Endothelial cell of umbilical vein (primary cell): ENCODE results near the gene B4GALNT1. TPM values are rescaled to one million over a fixed set of nuclear protein-coding genes. Genes with fewer than 3 reads are reported as not detected.

Experiments
- BruUV-seq: library from RNA; stranded (reverse); fragments of 400-500 nt; replicated peaks from 2 replicates; lab custom pipeline; 2021; lab: Mats Ljungman, UMichigan
- CTCF ChIA-PET: fragments of 300-600, 350-600 bp; sonication (Branson Sonifier 250); formaldehyde crosslinking; loops from one replicate; lab custom pipeline; 2021; ENCODE audit warnings: antibody characterized with exemption, inconsistent platforms; lab: Charles Lee
- POLR2A ChIA-PET: fragments of 300-600, 350-600 bp; sonication (Branson Sonifier 250); formaldehyde crosslinking; loops from one replicate; lab custom pipeline; 2021; ENCODE audit warnings: antibody characterized with exemption, inconsistent platforms; lab: Charles Lee
- DNase-seq: peaks from one replicate; pipeline ENCODE4 v3.0.0-alpha.2; 2011; ENCODE audit warnings: low read depth, low spot score
- FAIRE-seq: peaks from 2 replicates; lab custom pipeline; 2011; peaks lifted over from hg19 to GRCh38; lab: Jason Lieb, UNC
- H2AFZ ChIP-seq: 2 replicates; pipeline ENCODE4 v1.6.0; 2012; ENCODE audit warnings: low read depth, low read length, control low read depth, inconsistent platforms
- H3K27ac ChIP-seq: 2 replicates; pipeline ENCODE4 v1.5.1; 2011; ENCODE audit warnings: low read depth, mild to moderate bottlenecking, control low read depth, low read length, moderate library complexity; ENCODE audit not compliant: insufficient read depth
- H3K27me3 ChIP-seq, 2 experiments: 2 replicates each; pipeline versions ENCODE4 v1.6.0 to v1.6.1; 2011; ENCODE audit warnings: low read length in 2 of 2, mixed read lengths in 1 of 2; ENCODE audit not compliant: control insufficient read depth in 2 of 2, insufficient read depth in 2 of 2
- H3K36me3 ChIP-seq, 2 experiments: 2 replicates in 1 of 2; 3 replicates in 1 of 2; pipeline ENCODE4 v1.5.1; 2011; ENCODE audit warnings: low read length in 2 of 2, mild to moderate bottlenecking in 1 of 2, moderate library complexity in 1 of 2; ENCODE audit not compliant: control insufficient read depth in 2 of 2, insufficient read depth in 2 of 2; ENCODE audit errors: extremely low read depth in 1 of 2
- H3K4me1 ChIP-seq: 3 replicates; pipeline ENCODE4 v1.5.1; 2011; ENCODE audit warnings: mild to moderate bottlenecking, low read length; ENCODE audit not compliant: control insufficient read depth, insufficient read depth; ENCODE audit errors: extremely low read depth
- H3K4me2 ChIP-seq: 2 replicates; pipeline ENCODE4 v1.6.1; 2011; ENCODE audit warnings: low read length, control low read depth, mixed read lengths; ENCODE audit not compliant: insufficient read depth
- H3K4me3 ChIP-seq, 3 experiments: fragments of 200-600 bp in 1 of 3; sonication (generic), shearing (Covaris generic) in 1 of 3; replicated peaks in 1 of 3; 2 replicates each; pipeline ENCODE4 v1.5.1; 2011 to 2016; ENCODE audit warnings: control low read depth in 3 of 3, low read length in 3 of 3, mild to moderate bottlenecking in 2 of 3, inconsistent platforms in 1 of 3, low read depth in 1 of 3, moderate library complexity in 1 of 3; ENCODE audit not compliant: insufficient read depth in 1 of 3
- H3K79me2 ChIP-seq: 2 replicates; pipeline ENCODE4 v1.6.0; 2012; ENCODE audit warnings: low read length, inconsistent platforms; ENCODE audit not compliant: control insufficient read depth, insufficient read depth
- H3K9ac ChIP-seq: replicated peaks from 2 replicates; pipeline ENCODE3; 2011; ENCODE audit warnings: low read length, control low read depth; ENCODE audit not compliant: insufficient read depth; ENCODE audit errors: extremely low read depth
- H3K9me1 ChIP-seq: replicated peaks from 3 replicates; pipeline ENCODE4 v1.6.0; 2011; ENCODE audit warnings: mild to moderate bottlenecking, low read length; ENCODE audit not compliant: control insufficient read depth, insufficient read depth; ENCODE audit errors: extremely low read depth
- H3K9me3 ChIP-seq: replicated peaks from 2 replicates; pipeline ENCODE4 v1.5.1; 2012; ENCODE audit warnings: low read length, inconsistent platforms; ENCODE audit not compliant: control insufficient read depth, insufficient read depth
- H4K20me1 ChIP-seq: replicated peaks from 2 replicates; pipeline ENCODE3; 2011; ENCODE audit warnings: mild to moderate bottlenecking, low read length; ENCODE audit not compliant: control insufficient read depth, insufficient read depth; ENCODE audit errors: extremely low read depth
- EZH2 ChIP-seq: IDR thresholded peaks from 2 replicates; pipeline ENCODE4 v1.6.1; 2012; ENCODE audit warnings: borderline replicate concordance, low read depth, mild to moderate bottlenecking, moderate library complexity, low read length, inconsistent platforms; ENCODE audit not compliant: severe bottlenecking
- FOS ChIP-seq: IDR thresholded peaks from 2 replicates; pipeline ENCODE4 v1.6.1; 2011; ENCODE audit warnings: mild to moderate bottlenecking, low read length, moderate library complexity, borderline replicate concordance; ENCODE audit not compliant: insufficient read depth
- GATA2 ChIP-seq: IDR thresholded peaks from 2 replicates; pipeline ENCODE4 v1.7.0; 2011; ENCODE audit warnings: low read depth, mild to moderate bottlenecking, moderate library complexity, mixed read lengths, low read length; ENCODE audit not compliant: insufficient read length, insufficient read depth
- JUN ChIP-seq: IDR thresholded peaks from 2 replicates; pipeline ENCODE4 v1.6.1; 2011; ENCODE audit warnings: borderline replicate concordance, low read depth; ENCODE audit not compliant: insufficient read length, insufficient read depth
- MYC ChIP-seq: IDR thresholded peaks from one replicate; pipeline ENCODE4 v1.6.1; 2011; ENCODE audit warnings: mild to moderate bottlenecking, low read depth, low read length
- POLR2A ChIP-seq: IDR thresholded peaks from 2 replicates; pipeline ENCODE4 v1.6.1; 2012; ENCODE audit warnings: low read depth, mild to moderate bottlenecking, control low read depth, low read length
- POLR2AphosphoS5 ChIP-seq: IDR thresholded peaks from 2 replicates; pipeline ENCODE4 v1.6.1; 2012; ENCODE audit warnings: low read depth, mild to moderate bottlenecking, control low read depth, low read length, moderate library complexity; ENCODE audit not compliant: insufficient read depth
- dilution Hi-C: fragments of 300-500 bp; cut with MboI; formaldehyde crosslinking; loops from one replicate; pipeline ENCODE4 v1.15.0; 2019; ENCODE audit warnings: low sequenced_read_pairs; ENCODE audit not compliant: extremely low pct_ligation_motif_present
- intact Hi-C: fragments of 100-400 bp; cut with micrococcal nuclease; formaldehyde crosslinking; loops from one replicate; pipeline ENCODE4 v1.10.0; 2022
- polyA plus RNA-seq, 4 experiments: library from polyadenylated mRNA; depleted of rRNA in 3 of 4; stranded (reverse) in 3 of 4; unstranded in 1 of 4; fragments of >200 nt; gene quantifications; 2 replicates each; pipeline versions ENCODE4 v1.2.1 to v1.2.3, GENCODE V29; 2011 to 2012; ENCODE audit warnings: missing spikeins in 1 of 4
- total RNA-seq: library from RNA; stranded (reverse); gene quantifications from 2 replicates; pipeline ENCODE4 v1.2.3, GENCODE V29; 2021
- TF ChIP-seq, protein P1 (sequence below): IDR thresholded peaks from 2 replicates; pipeline ENCODE4 v1.6.1; 2011; ENCODE audit not compliant: insufficient read depth, insufficient read length
- TF ChIP-seq, protein P2 (sequence below), 2 donors: IDR thresholded peaks; 1 replicate in 1 of 2; 2 replicates in 1 of 2; pipeline ENCODE4 v1.5.1; 2011; ENCODE audit warnings: low read length in 2 of 2, mild to moderate bottlenecking in 2 of 2, moderate library complexity in 2 of 2, control low read depth in 1 of 2, inconsistent platforms in 1 of 2, low read depth in 1 of 2; ENCODE audit not compliant: insufficient read depth in 1 of 2; ENCODE audit errors: extremely low read depth in 1 of 2

B4GALNT1 gene
- total and polyA plus RNA-seq, 2 donors (not counting 3 experiments of a cell fraction or from before 2014, with no cell fraction given) = 0.33 to 0.35 TPM

DNA sequence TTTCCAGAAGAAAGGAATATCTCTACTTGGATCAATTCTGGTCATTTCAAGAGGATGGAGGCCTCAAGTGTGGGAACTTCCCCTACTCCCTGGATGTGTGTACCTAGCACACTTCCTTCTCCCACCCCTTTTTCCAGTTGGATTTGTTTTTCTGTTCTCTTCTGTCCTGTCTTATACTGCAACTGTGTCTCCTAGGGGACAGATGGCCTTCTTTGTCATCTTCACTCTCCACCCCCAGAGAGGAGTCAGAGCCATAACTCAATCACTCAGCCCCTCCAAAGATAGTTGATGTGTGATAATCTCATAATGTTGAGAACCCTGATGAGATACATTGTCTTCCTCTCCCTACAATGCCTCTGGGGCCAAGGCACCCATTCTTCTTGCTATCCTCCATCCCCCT, 30.5 kb downstream of the B4GALNT1 start:
- peaks cover 6% of the 10 kb centered on the region for H3K4me1 ChIP-seq
- CTCF ChIA-PET = interaction anchor here (6.8 kb wide), 1 partner anchor 19 kb away, joined by 44 read pairs; no protein-coding TSS in a partner anchor

More for the DNA sequence above, 30.5 kb downstream of the B4GALNT1 start:
- no peak overlapping the region for H3K9ac ChIP-seq
- no peak overlapping the region for H3K4me2 ChIP-seq
- H3K9me1 ChIP-seq = no peaks in the 10 kb centered on the region
- H3K9me3 ChIP-seq = no peaks in the 10 kb centered on the region
- dilution Hi-C loops = no loop called here
- H3K4me3 ChIP-seq = no peak overlapping the region
- no peak overlapping the region for H2AFZ ChIP-seq
- no peak for FAIRE-seq
- no peaks in the 10 kb centered on the region for H3K79me2 ChIP-seq
- BruUV-seq = no TSS peak
- no peak for TF ChIP-seq FOS
- TF ChIP-seq, protein P1, sequence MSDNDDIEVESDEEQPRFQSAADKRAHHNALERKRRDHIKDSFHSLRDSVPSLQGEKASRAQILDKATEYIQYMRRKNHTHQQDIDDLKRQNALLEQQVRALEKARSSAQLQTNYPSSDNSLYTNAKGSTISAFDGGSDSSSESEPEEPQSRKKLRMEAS = no peak
- no peak for TF ChIP-seq POLR2A
- no peak for TF ChIP-seq GATA2
- no peak for TF ChIP-seq POLR2AphosphoS5
- TF ChIP-seq, protein P2, sequence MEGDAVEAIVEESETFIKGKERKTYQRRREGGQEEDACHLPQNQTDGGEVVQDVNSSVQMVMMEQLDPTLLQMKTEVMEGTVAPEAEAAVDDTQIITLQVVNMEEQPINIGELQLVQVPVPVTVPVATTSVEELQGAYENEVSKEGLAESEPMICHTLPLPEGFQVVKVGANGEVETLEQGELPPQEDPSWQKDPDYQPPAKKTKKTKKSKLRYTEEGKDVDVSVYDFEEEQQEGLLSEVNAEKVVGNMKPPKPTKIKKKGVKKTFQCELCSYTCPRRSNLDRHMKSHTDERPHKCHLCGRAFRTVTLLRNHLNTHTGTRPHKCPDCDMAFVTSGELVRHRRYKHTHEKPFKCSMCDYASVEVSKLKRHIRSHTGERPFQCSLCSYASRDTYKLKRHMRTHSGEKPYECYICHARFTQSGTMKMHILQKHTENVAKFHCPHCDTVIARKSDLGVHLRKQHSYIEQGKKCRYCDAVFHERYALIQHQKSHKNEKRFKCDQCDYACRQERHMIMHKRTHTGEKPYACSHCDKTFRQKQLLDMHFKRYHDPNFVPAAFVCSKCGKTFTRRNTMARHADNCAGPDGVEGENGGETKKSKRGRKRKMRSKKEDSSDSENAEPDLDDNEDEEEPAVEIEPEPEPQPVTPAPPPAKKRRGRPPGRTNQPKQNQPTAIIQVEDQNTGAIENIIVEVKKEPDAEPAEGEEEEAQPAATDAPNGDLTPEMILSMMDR (IDR thresholded peaks at IDR 0.05; ENCODE audit: extremely low read depth in 1 of 2, insufficient read depth in 1 of 2, low read depth in 1 of 2, low read length in 2 of 2) = no peak
- no peak for TF ChIP-seq JUN
- no peak for TF ChIP-seq MYC
- TF ChIP-seq EZH2 = no peak
- H3K27ac ChIP-seq = no peak overlapping the region
- intact Hi-C loops = no loop called here
- H3K27me3 ChIP-seq = peaks cover 0 to 4% of the 10 kb centered on the region in 2 experiments
- POLR2A ChIA-PET = no interaction called here
- DNase-seq = no peak
- no peaks in the 10 kb centered on the region for H4K20me1 ChIP-seq
- H3K36me3 ChIP-seq = no peaks in the 10 kb centered on the region
